Activated CD4-positive, CD25-positive, alpha-beta regulatory T cell treated with anti-CD3 and anti-CD28 coated beads, Interleukin-2, amount 50 U/mL, for 72 hours (primary cell): Measurements from ENCODE around the gene TEX22.

Source experiments
- DNase-seq: peaks from one replicate; pipeline ENCODE4 v3.0.0; 2021

TEX22 gene

GRCh38 chr14:105367116-105368031 is 31.0 kb upstream of the TEX22 start:
- DNase-seq = no peak

- no peak for DNase-seq
Observed at GRCh38 chr14:105368032-105368417, 30.3 kb upstream of the TEX22 start.

GRCh38 chr14:105368426-105368825 is 29.9 kb upstream of the TEX22 start:
- no peak for DNase-seq

GRCh38 chr14:105368910-105369652 is 29.3 kb upstream of the TEX22 start:
- no peak for DNase-seq

GRCh38 chr14:105369653-105370040 is 28.7 kb upstream of the TEX22 start:
- DNase-seq = no peak

DNA sequence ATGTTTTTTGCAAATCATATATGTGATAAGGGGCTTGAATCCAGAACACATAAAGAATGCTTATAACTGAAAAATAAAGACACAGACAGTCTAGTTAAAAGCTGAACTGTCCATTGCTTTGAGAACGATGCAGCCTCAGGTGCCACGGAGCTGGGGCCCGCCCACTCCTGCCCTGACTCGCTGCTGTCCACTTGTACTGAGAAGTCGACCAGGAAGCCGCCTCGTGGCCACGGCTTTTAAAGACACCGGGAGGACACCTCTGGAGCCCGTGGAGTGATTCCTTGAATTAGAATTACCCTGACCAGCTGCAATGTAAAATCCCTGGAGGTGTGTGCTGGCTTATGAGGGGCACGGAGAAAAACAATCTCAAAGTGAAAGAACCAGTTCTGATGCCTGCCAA is 23.9 kb upstream of the TEX22 start:
- DNase-seq = no peak

GRCh38 chr14:105375635-105376057 is 22.7 kb upstream of the TEX22 start:
- peak; percentile 45 for DNase-seq

GRCh38 chr14:105376521-105377440 is 21.6 kb upstream of the TEX22 start:
- no peak for DNase-seq

DNA sequence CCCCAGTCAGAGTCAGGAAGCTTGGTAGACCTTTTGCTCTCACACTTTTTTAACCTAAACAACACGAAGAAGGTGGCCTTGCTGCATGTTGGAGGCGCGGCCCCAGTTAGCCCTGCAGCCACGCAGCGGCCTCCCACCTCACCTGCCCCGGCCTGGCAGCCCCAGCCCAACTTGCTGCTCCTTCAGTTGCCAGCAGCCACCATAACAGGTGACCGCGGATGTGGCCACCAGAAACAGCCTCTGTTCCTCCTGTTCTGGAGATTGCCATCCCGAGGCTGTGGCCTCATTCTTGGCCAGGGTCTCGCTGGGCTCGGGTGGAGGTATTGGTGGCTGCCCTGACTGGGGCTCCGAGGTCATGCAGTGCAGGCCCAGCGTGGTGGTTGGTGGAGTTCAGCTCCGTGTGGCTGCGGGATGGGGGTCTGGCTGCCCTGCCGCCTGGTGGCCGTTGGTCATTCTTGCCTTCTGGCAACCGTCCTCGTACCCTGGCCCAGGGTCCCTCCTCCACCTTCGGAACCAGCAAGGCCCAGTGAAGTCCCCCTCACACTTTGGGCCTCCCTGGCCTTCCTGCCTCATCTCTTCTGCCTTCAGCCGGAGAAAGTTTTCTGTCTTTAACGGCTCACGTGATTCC is 20.7 kb upstream of the TEX22 start:
- no peak for DNase-seq

- no peak for DNase-seq
Observed at GRCh38 chr14:105378199-105378598, 20.1 kb upstream of the TEX22 start.

DNA sequence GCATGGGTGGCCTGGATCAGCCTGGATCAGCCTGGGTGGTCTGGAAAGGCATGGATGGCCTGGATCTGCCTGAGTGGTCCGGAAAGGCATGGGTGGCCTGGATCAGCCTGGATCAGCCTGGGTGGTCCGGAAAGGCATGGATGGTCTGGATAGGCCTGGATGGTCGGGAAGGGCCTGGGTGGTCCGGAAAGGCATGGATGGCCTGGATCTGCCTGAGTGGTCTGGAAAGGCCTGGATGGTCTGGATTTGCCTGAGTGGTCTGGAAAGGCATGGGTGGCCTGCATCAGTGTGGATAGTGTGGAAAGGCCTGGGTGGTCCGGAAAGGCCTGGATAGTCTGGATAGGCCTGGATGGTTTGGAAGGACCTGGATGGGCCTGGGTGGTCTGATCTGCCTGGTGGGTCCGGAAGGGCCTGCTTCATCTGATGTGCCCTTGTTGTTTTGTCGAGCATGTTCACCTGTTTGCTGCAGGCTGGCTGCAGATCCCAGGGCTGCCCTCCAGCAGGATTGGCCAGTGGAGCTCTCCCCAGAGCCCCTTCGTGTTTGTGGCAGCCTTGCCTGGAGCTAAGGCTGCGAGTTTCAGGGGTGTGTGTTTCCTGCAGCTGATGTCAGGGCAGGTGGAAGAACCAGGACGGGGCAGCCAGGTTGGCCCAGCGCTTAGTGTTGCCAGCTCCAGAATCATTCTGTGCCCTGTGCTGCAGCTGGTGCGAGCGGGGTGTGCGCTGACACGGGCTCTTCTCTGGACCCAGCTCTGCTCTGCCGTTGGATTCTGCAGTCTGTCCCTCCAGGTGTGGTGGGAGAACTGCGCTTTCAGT is 19.3 kb upstream of the TEX22 start:
- no peak for DNase-seq

- no peak for DNase-seq
Observed at GRCh38 chr14:105379946-105380345, 18.4 kb upstream of the TEX22 start.

DNA sequence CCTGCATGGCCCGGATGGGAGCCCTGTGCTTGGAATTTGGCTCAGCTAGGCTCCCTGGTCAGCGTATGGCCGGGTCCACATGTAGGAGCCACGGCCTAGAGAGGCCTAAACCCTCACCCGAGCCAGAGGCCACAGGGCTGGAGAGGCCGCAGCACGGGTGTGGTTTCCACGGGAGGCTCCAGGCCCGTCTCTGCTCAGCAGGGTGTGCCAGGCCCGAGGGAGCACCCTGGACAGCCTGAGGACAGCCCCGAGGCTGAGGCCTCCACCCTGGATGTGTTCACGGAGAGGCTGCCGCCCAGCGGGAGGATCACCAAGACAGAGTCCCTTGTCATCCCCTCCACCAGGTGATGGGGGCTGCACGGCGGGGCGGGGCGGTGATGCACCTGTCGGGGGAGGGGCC is 17.6 kb upstream of the TEX22 start:
- no peak for DNase-seq

- no peak for DNase-seq
Observed at GRCh38 chr14:105381446-105382342, 16.6 kb upstream of the TEX22 start.

- DNase-seq = no peak
Observed at GRCh38 chr14:105382343-105383082, 15.8 kb upstream of the TEX22 start.

DNA sequence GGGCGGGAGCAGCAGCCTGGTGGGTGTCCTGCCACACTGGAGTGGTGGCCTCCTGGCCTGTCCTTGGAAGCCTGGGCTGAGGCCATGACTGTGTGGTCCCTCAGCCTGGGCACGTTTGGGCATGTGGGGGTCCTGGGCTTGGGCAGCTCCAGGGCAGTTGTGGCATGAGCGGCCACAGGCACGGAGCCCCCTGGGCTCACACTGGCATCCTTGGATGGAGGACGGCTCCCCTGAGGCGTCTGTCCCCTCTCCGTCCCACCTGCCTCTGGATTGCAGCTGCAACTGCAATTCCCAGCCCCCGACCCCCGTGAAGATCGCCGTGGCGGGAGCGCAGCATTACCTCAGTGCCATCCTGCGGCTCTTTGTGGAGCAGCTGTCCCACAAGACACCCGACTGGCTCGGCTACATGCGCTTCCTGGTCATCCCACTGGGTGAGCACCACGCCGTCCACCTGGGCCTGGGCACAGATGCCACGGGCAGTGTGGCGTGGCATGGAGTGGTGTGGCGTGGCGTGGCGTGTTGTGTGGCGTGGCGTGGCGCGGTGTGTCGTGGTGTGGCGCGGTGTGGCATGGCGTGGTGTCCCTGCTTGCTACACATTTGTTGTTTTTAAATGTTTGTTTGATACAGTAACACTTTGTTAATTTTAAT is 15.1 kb upstream of the TEX22 start:
- no peak for DNase-seq

DNA sequence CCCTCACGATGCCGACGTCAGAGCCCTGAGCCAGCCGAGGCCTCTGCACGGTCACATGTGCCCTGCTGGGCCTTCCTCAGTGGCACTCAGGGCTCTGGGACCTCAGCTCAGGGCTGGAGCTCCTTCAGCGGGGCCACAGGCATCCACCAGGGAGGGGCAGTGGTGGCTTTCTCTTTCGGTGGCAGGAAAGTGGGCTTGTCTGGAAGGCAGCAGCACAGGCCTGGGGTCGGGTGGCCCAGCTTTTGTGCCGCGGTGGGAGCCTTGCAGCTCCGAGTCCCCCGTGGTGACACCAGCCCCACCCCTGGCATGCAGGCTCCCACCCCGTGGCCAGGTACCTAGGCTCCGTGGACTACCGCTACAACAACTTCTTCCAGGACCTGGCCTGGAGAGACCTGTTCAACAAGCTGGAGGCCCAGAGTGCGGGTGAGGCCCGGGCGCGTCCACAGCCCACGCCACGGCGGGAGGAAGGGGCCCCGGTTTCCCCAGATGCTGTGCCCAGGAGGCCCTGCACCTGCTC is 14.2 kb upstream of the TEX22 start:
- DNase-seq = no peak

- no peak for DNase-seq
Observed at GRCh38 chr14:105384605-105385321, 13.6 kb upstream of the TEX22 start.

- DNase-seq = no peak
Observed at GRCh38 chr14:105385322-105385637, 13.1 kb upstream of the TEX22 start.
